GM12801 (cell line): ENCODE measurements around the gene AGBL4.

Experiments used
- TF ChIP-seq, protein P1 (sequence below): IDR thresholded peaks from one replicate; pipeline ENCODE4 v1.5.1; 2011; ENCODE audit warnings: control low read depth; ENCODE audit not compliant: insufficient read length; ENCODE audit errors: extremely low read depth

The AGBL4 gene

DNA sequence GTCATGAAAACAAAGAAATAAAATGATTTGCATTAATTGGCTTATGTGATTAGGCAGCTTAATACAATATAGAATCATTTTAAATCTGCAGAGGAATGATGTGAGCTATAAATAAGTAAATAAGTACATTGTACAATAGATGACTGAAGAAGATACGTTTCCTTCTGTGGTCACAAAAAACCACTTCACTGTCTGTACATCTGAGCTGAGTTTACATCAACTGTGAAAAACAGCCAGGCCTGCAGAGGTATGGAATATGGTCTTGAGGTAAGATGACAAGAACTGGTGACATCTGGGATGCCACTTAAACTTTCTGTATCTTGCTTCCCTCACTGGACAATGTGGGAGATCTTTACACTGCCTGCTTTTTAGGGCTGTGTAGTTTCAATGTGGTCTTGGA is 1117.0 kb downstream of the AGBL4 start:
- TF ChIP-seq, protein P1, sequence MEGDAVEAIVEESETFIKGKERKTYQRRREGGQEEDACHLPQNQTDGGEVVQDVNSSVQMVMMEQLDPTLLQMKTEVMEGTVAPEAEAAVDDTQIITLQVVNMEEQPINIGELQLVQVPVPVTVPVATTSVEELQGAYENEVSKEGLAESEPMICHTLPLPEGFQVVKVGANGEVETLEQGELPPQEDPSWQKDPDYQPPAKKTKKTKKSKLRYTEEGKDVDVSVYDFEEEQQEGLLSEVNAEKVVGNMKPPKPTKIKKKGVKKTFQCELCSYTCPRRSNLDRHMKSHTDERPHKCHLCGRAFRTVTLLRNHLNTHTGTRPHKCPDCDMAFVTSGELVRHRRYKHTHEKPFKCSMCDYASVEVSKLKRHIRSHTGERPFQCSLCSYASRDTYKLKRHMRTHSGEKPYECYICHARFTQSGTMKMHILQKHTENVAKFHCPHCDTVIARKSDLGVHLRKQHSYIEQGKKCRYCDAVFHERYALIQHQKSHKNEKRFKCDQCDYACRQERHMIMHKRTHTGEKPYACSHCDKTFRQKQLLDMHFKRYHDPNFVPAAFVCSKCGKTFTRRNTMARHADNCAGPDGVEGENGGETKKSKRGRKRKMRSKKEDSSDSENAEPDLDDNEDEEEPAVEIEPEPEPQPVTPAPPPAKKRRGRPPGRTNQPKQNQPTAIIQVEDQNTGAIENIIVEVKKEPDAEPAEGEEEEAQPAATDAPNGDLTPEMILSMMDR, result no peak

DNA sequence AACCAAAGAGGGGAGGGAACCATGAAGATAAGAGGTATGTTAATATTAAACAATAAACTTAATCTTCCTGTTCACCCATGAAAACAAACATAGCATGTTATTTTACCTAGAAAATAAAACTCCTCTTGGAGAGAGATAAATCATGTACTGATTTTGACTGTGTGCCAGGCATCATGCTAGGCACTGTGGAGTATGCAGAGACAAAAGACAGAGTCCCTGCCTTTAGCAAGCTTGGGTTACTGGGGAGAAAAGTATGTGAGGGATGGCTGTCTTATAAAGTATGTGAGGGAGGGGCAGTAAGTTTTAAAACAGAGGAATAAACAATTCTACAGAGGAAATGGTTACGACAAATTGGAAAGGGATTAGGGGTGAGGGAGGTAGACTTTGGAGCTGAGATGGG is 1117.6 kb downstream of the AGBL4 start:
- TF ChIP-seq, protein P1, result no peak

DNA sequence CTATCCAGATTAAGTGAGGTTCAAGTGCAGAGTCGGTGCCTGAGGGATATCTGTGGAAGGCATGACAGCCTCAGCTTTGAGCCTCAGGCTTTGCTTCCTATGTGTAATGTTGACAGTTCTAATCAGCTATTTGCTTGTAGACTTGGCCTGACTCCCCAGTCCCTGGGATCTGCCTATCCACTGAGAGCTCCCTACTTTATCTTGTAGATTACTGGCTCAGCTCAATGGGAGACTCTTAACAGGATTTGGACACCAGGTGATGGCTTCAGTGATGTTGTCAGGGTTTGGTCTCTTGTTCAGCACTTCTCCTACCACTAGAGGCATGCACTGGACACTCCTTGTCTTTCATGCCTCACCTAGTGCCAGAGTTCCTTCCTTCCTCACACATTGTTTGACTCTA is 1120.5 kb downstream of the AGBL4 start:
- TF ChIP-seq, protein P1, result no peak

DNA sequence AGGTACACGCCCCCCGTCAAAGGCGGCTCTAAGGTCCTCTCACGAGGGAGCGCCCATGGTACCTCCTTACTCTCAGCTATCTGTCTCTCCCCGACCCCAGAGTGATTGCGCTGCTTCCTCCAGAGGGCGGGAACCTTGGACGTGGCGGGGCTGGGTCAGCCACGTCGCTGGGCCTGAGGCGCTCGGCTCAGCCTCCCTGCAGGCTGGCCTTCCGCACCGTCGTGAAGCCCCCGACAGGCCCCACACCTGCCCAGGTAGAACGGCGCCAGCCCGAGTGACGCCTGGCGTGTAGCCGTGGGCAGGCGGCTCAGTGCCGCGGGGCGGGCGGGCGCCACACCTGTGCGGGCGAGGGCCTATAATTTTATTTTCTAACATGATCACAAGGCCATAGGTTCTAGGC is 1124.9 kb downstream of the AGBL4 start:
- TF ChIP-seq, protein P1, result no peak

DNA sequence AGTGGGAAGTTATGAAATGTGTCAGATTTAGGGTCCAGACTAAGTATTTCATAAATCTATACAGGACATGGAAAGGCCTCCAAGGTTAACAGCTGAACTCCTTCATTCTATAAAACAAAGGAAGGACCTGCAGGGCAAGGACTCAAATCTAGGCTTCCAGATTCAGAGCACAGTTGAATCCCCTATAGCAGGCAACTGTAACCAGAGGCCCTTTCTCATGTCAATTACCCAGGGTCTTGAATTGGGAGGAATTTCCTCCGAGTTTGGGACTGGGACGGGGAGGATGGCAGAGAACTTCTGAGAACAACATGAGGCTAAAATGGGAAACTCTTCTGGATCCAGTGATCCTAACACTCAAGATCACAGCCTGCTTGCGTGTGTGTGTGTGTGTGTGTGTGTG is 1134.1 kb downstream of the AGBL4 start:
- TF ChIP-seq, protein P1, result no peak

DNA sequence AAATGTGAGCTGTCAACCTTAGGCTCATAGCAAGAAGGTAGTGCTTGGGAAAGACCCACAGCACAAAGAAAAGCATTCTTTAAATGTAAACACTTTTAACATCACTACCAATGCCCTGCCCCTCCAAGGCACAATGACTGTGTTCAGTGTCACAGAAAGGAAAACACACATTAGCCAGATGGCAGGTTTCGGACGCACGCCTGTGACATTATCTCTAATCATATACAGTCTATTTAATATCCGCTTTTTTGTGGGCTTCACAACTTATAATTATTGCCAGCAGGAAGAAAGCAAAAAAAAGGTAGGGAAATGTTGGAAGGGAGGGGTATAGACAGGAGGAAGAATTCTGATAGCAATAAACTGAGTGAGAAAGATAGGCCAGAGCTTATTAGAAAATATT is 1134.7 kb downstream of the AGBL4 start:
- TF ChIP-seq, protein P1, result no peak

DNA sequence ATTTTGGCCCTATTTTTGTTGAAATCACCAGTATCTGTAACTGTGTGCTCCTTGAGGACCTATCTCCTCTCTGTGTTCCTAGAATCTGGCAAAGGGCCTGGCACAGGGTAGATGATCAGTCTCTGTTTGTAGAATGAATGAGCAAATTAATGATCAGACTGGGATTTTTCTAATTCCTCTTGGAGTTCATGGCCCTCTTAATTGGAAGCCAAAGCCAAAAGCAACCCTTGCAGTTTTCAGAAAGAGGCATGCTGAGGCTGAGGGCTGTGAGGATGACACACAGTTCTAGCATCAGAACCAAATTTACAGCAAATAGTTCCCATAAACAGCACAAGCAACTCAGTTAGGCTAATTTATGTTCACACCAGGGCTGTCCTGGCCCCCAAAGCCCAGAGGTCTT is 1136.0 kb downstream of the AGBL4 start:
- TF ChIP-seq, protein P1, result no peak

DNA sequence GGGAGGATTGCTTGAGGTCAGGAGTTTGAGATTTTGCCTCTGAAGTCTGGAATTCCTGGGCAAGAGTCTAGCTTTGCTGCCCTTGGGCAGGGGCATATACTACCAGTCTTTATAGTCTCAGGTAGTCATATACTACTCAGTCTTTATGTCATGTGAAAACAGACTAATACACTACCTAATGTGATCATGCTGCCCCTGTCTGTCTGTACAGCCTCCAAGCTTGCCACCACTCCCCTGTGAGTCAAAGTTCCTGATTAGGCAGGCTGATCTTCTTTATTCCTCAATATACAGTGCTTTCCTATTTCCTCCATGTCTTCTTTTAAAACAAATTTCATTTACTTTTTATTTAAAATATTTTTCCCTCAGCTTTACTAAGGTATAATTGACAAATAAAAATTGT is 1141.7 kb downstream of the AGBL4 start:
- TF ChIP-seq, protein P1, result no peak
